Tibial nerve (tissue), 4 donors: Measurements from ENCODE around the gene CEP112. TPM values are rescaled to one million over a fixed set of nuclear protein-coding genes. Genes with fewer than 3 reads are reported as not detected.
A peak's percentile ranks its signal among the peaks of the same experiment; 100 is the strongest.

Experiments used
- DNase-seq, 2 donors: peaks; one replicate each; pipeline ENCODE4 v3.0.0-alpha.2; 2019; ENCODE audit warnings: low spot score in 2 of 2
- H3K27ac ChIP-seq, 4 donors: fragments of 200-600 bp; sonication (generic) in 3 of 4; one replicate each; pipeline ENCODE4 v1.5.1; 2017 to 2019; ENCODE audit warnings: mild to moderate bottlenecking in 1 of 4
- H3K27me3 ChIP-seq, 2 donors: fragments of 200-600 bp; sonication (generic) in 1 of 2; one replicate each; pipeline versions ENCODE4 v1.5.1 to v1.6.0; 2017 to 2019
- H3K36me3 ChIP-seq, 3 donors: fragments of 200-600 bp; sonication (generic); one replicate each; pipeline ENCODE4 v1.5.1; 2018 to 2019
- H3K4me1 ChIP-seq, 4 donors: fragments of 200-600 bp; sonication (generic) in 3 of 4; one replicate each; pipeline ENCODE4 v1.5.1; 2017 to 2019
- H3K4me3 ChIP-seq, 4 donors: fragments of 200-600 bp; sonication (generic) in 3 of 4; one replicate each; pipeline ENCODE4 v1.5.1; 2017 to 2019; ENCODE audit warnings: mild to moderate bottlenecking in 1 of 4, moderate library complexity in 1 of 4
- H3K9me3 ChIP-seq, 4 donors: fragments of 200-600 bp; sonication (generic) in 3 of 4; one replicate each; pipeline ENCODE4 v1.5.1; 2017 to 2019
- EP300 ChIP-seq, 2 donors: sonication (generic); formaldehyde crosslinking; IDR thresholded peaks; one replicate each; pipeline ENCODE4 v1.6.1; 2017; ENCODE audit warnings: antibody characterized with exemption in 2 of 2, mild to moderate bottlenecking in 1 of 2
- POLR2A ChIP-seq, 2 donors: fragments of 450-650 bp; IDR thresholded peaks; one replicate each; pipeline ENCODE4 v1.6.1; 2017; ENCODE audit warnings: antibody characterized with exemption in 2 of 2, mild to moderate bottlenecking in 2 of 2, moderate library complexity in 2 of 2
- WGBS, 2 donors: methylation state at CpG; one replicate each; pipeline ENCODE4 v1.1.5; 2018; 5-methylcytosine and 5-hydroxymethylcytosine counted together
- total RNA-seq, 4 donors: library from RNA; depleted of rRNA; stranded (reverse); fragments of >200 nt; gene quantifications; one replicate each; pipeline ENCODE4 v1.1.0, GENCODE V29; 2016
- TF ChIP-seq, protein P1 (sequence below), 5 experiments: fragments of 200-600 bp in 3 of 5; fragments of 450-650 bp in 2 of 5; sonication (generic) in 3 of 5; IDR thresholded peaks; one replicate each; pipeline ENCODE4 v1.5.1; 2016 to 2019; ENCODE audit warnings: antibody characterized with exemption in 5 of 5, mild to moderate bottlenecking in 3 of 5, moderate library complexity in 2 of 5

The CEP112 gene
- total RNA-seq, 4 donors from 2014 or later: 26.0 to 46.8 (median 34.2) TPM

GRCh38 chr17:65918500-65918899 lies 273.4 kb downstream of the CEP112 start:
- Histone ChIP-seq H3K27me3 (no peaks in the 10 kb centered on the region), H3K36me3 (no peaks in the 10 kb centered on the region), H3K27ac (peak overlapping the region in 2 of 4 donors; percentile 38 to 62), H3K4me1 (peaks cover 0 to 16% (median 0%) of the 10 kb centered on the region in 4 donors), H3K9me3 (no peaks in the 10 kb centered on the region), H3K4me3 (no peak overlapping the region)
- TF ChIP-seq, protein P1, sequence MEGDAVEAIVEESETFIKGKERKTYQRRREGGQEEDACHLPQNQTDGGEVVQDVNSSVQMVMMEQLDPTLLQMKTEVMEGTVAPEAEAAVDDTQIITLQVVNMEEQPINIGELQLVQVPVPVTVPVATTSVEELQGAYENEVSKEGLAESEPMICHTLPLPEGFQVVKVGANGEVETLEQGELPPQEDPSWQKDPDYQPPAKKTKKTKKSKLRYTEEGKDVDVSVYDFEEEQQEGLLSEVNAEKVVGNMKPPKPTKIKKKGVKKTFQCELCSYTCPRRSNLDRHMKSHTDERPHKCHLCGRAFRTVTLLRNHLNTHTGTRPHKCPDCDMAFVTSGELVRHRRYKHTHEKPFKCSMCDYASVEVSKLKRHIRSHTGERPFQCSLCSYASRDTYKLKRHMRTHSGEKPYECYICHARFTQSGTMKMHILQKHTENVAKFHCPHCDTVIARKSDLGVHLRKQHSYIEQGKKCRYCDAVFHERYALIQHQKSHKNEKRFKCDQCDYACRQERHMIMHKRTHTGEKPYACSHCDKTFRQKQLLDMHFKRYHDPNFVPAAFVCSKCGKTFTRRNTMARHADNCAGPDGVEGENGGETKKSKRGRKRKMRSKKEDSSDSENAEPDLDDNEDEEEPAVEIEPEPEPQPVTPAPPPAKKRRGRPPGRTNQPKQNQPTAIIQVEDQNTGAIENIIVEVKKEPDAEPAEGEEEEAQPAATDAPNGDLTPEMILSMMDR (IDR thresholded peaks at IDR 0.05): no peak
- no peak for TF ChIP-seq EP300 (IDR thresholded peaks at IDR 0.05)
- no peak for TF ChIP-seq POLR2A (IDR thresholded peaks at IDR 0.05)
- DNase-seq: no peak
- 40 to 50% methylated on average over 1 of the region's 1 CpG for WGBS, 2 donors

- H3K4me1 ChIP-seq: peaks cover 0 to 16% (median 0%) of the 10 kb centered on the region in 4 donors
- TF ChIP-seq POLR2A (IDR thresholded peaks at IDR 0.05) (no peak), EP300 (IDR thresholded peaks at IDR 0.05) (no peak)
- TF ChIP-seq, protein P1 (IDR thresholded peaks at IDR 0.05): no peak
- WGBS, 2 donors: 84 to 88% methylated on average over 6 of the region's 6 CpGs
- H3K9me3 ChIP-seq: no peaks in the 10 kb centered on the region
- no peak for DNase-seq
- no peak overlapping the region for H3K27ac ChIP-seq
- no peaks in the 10 kb centered on the region for H3K36me3 ChIP-seq
- H3K4me3 ChIP-seq: no peak overlapping the region
- H3K27me3 ChIP-seq: no peaks in the 10 kb centered on the region
Observed at GRCh38 chr17:65917560-65917959, 274.4 kb downstream of the CEP112 start.

- Histone ChIP-seq H3K27me3 (no peaks in the 10 kb centered on the region), H3K4me3 (no peak overlapping the region), H3K9me3 (peaks cover 0 to 5% (median 0%) of the 10 kb centered on the region in 4 donors), H3K4me1 (peaks cover 0 to 16% (median 0%) of the 10 kb centered on the region in 4 donors), H3K27ac (no peak overlapping the region), H3K36me3 (no peaks in the 10 kb centered on the region)
- TF ChIP-seq EP300 (IDR thresholded peaks at IDR 0.05) (no peak), POLR2A (IDR thresholded peaks at IDR 0.05) (no peak)
- TF ChIP-seq, protein P1 (IDR thresholded peaks at IDR 0.05): no peak
- WGBS, 2 donors: 92 to 94% methylated on average over 2 of the region's 2 CpGs
- DNase-seq: no peak
Observed at GRCh38 chr17:65916425-65916824, 275.5 kb downstream of the CEP112 start.

GRCh38 chr17:65914784-65915342 lies 277.1 kb downstream of the CEP112 start:
- TF ChIP-seq POLR2A (IDR thresholded peaks at IDR 0.05) (no peak), EP300 (IDR thresholded peaks at IDR 0.05) (peak in 1 of 2 donors; percentile 37)
- TF ChIP-seq, protein P1 (IDR thresholded peaks at IDR 0.05): no peak
- DNase-seq: no peak
- Histone ChIP-seq H3K4me3 (no peak overlapping the region), H3K9me3 (peaks cover 0 to 15% (median 0%) of the 10 kb centered on the region in 4 donors), H3K36me3 (no peaks in the 10 kb centered on the region), H3K4me1 (peaks cover 0 to 16% (median 0%) of the 10 kb centered on the region in 4 donors), H3K27ac (no peak overlapping the region), H3K27me3 (no peaks in the 10 kb centered on the region)
- 72 to 77% methylated on average over 5 of the region's 5 CpGs for WGBS, 2 donors

DNA sequence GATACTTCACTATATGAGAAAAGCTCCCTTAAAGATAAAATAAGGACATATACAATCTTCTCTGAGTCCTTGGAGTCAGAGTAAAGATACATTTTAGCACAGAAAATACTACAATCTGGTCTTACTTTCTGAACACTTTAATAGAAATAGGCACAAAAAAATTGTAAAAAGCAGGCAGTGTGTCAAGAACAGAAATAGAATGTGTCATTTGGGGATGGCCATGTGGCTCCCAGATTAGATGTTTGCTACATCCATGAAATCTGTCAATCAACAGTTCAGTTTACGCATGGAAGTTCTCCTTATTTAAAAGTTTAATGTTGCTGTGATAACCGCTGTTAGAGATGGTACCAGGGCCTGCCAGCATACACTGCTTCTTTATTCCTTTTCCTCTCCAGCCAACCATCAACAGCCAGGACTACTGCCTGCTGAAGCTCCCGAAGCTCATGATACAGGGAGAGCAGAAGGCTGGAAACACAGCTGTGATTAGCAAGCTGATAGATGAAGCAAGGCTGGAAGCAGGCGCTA lies 278.5 kb downstream of the CEP112 start:
- Histone ChIP-seq H3K36me3 (no peaks in the 10 kb centered on the region), H3K4me1 (peaks cover 0 to 3% (median 0%) of the 10 kb centered on the region in 4 donors), H3K4me3 (no peak overlapping the region), H3K27ac (no peak overlapping the region), H3K27me3 (no peaks in the 10 kb centered on the region), H3K9me3 (peaks cover 0 to 15% (median 0%) of the 10 kb centered on the region in 4 donors)
- TF ChIP-seq, protein P1 (IDR thresholded peaks at IDR 0.05): no peak
- TF ChIP-seq POLR2A (IDR thresholded peaks at IDR 0.05) (no peak), EP300 (IDR thresholded peaks at IDR 0.05) (no peak)
- no peak for DNase-seq
- WGBS, 2 donors: 88 to 91% methylated on average over 4 of the region's 4 CpGs
